ACHN (cell line): ENCODE results near the gene RHAG.

Experiments used
- DNase-seq: peaks from one replicate; pipeline ENCODE4 v3.0.0-alpha.2; 2015
- in situ Hi-C: cut with HindIII; loops from 2 replicates; pipeline ENCODE4 v1.10.0; 2017; ENCODE audit warnings: low sequenced_read_pairs, low pct_ligation_motif_present, low pct_unique_long_range_greater_than_20kb

The RHAG gene

GRCh38 chr6:49582529-49582928 lies 54.1 kb downstream of the RHAG start:
- no peak for DNase-seq
- in situ Hi-C loops, result no loop called here

GRCh38 chr6:49579649-49580048 lies 57.0 kb downstream of the RHAG start:
- in situ Hi-C loops, result no loop called here
- DNase-seq, result no peak

GRCh38 chr6:49576618-49577017 lies 60.0 kb downstream of the RHAG start:
- DNase-seq, result no peak
- in situ Hi-C loops, result no loop called here

- DNase-seq, result peak; percentile 28
- in situ Hi-C loops, result no loop called here
Measured at GRCh38 chr6:49570474-49571079, 66.1 kb downstream of the RHAG start.

GRCh38 chr6:49565855-49566254 lies 70.8 kb downstream of the RHAG start:
- no peak for DNase-seq
- in situ Hi-C loops, result no loop called here

- DNase-seq, result no peak
- in situ Hi-C loops, result no loop called here
Measured at GRCh38 chr6:49565261-49565660, 71.4 kb downstream of the RHAG start.

GRCh38 chr6:49564552-49564951 lies 72.1 kb downstream of the RHAG start:
- in situ Hi-C loops, result no loop called here
- no peak for DNase-seq

GRCh38 chr6:49563006-49563886 lies 73.4 kb downstream of the RHAG start:
- in situ Hi-C loops, result no loop called here

GRCh38 chr6:49558238-49558637 lies 78.4 kb downstream of the RHAG start:
- DNase-seq, result no peak
- in situ Hi-C loops, result no loop called here

More at GRCh38 chr6:49563006-49563886, 73.4 kb downstream of the RHAG start:
- DNase-seq, result no peak

- DNase-seq, result no peak
- in situ Hi-C loops, result no loop called here
Measured at GRCh38 chr6:49557177-49557576, 79.5 kb downstream of the RHAG start.

GRCh38 chr6:49556429-49556837 lies 80.2 kb downstream of the RHAG start:
- peak; percentile 83 for DNase-seq
- in situ Hi-C loops, result no loop called here

- in situ Hi-C loops, result no loop called here
- DNase-seq, result no peak
Measured at GRCh38 chr6:49555951-49556350, 80.7 kb downstream of the RHAG start.
